Raji (cell line): ENCODE data around the gene AGR2.

Experiments
- POLR2A ChIP-seq: IDR thresholded peaks from 2 replicates; pipeline ENCODE4 v1.6.1; 2011; ENCODE audit warnings: low read depth, low read length, control low read depth; ENCODE audit not compliant: insufficient read depth

AGR2 gene

GRCh38 chr7:16822029-16822428 is 17.2 kb upstream of the AGR2 start:
- no peak for TF ChIP-seq POLR2A

GRCh38 chr7:16818732-16819131 is 13.9 kb upstream of the AGR2 start:
- no peak for TF ChIP-seq POLR2A

- no peak for TF ChIP-seq POLR2A
Observed at GRCh38 chr7:16817536-16817935, 12.7 kb upstream of the AGR2 start.

- TF ChIP-seq POLR2A, result no peak
Observed at GRCh38 chr7:16816824-16817223, 12.0 kb upstream of the AGR2 start.

- no peak for TF ChIP-seq POLR2A
Observed at GRCh38 chr7:16815001-16815400, 10.2 kb upstream of the AGR2 start.

- no peak for TF ChIP-seq POLR2A
Observed at GRCh38 chr7:16813232-16813616, 8.4 kb upstream of the AGR2 start.

- no peak for TF ChIP-seq POLR2A
Observed at GRCh38 chr7:16812542-16813231, 7.9 kb upstream of the AGR2 start.

GRCh38 chr7:16811551-16811950 is 6.8 kb upstream of the AGR2 start:
- TF ChIP-seq POLR2A, result no peak

- no peak for TF ChIP-seq POLR2A
Observed at GRCh38 chr7:16810573-16810972, 5.8 kb upstream of the AGR2 start.

GRCh38 chr7:16810112-16810511 is 5.3 kb upstream of the AGR2 start:
- TF ChIP-seq POLR2A, result no peak

- TF ChIP-seq POLR2A, result no peak
Observed at GRCh38 chr7:16805441-16805840, 642 bp upstream of the AGR2 start.

- TF ChIP-seq POLR2A, result no peak
Observed at GRCh38 chr7:16803881-16804673, 722 bp downstream of the AGR2 start.

GRCh38 chr7:16803125-16803524 is 1.7 kb downstream of the AGR2 start:
- TF ChIP-seq POLR2A, result no peak

GRCh38 chr7:16801579-16801978 is 3.2 kb downstream of the AGR2 start:
- no peak for TF ChIP-seq POLR2A

GRCh38 chr7:16801111-16801542 is 3.7 kb downstream of the AGR2 start:
- TF ChIP-seq POLR2A, result no peak

GRCh38 chr7:16795624-16796023 is 9.2 kb downstream of the AGR2 start:
- TF ChIP-seq POLR2A, result no peak

GRCh38 chr7:16794986-16795385 is 9.8 kb downstream of the AGR2 start:
- no peak for TF ChIP-seq POLR2A
